IPS-15b (cell line): Measurements from ENCODE around the gene TSPYL1.

Source experiments
- H3K27me3 ChIP-seq: one replicate; pipeline ENCODE4 v1.6.1; 2013; ENCODE audit warnings: low read length; ENCODE audit not compliant: control insufficient read depth, insufficient read depth
- H3K36me3 ChIP-seq: one replicate; pipeline ENCODE4 v1.6.1; 2013; ENCODE audit warnings: low read length; ENCODE audit not compliant: control insufficient read depth, insufficient read depth
- H3K4me1 ChIP-seq: one replicate; pipeline ENCODE4 v1.6.1; 2013; ENCODE audit warnings: mild to moderate bottlenecking, low read length; ENCODE audit not compliant: control insufficient read depth, insufficient read depth
- H3K4me3 ChIP-seq: one replicate; pipeline ENCODE4 v1.5.1; 2013; ENCODE audit warnings: low read depth, low read length
- H3K9ac ChIP-seq: one replicate; pipeline ENCODE4 v1.6.1; 2013; ENCODE audit warnings: low read depth, mild to moderate bottlenecking, low read length
- H3K9me3 ChIP-seq: one replicate; pipeline ENCODE4 v1.6.1; 2013; ENCODE audit warnings: mild to moderate bottlenecking, low read length; ENCODE audit not compliant: control insufficient read depth, insufficient read depth

TSPYL1 gene

DNA sequence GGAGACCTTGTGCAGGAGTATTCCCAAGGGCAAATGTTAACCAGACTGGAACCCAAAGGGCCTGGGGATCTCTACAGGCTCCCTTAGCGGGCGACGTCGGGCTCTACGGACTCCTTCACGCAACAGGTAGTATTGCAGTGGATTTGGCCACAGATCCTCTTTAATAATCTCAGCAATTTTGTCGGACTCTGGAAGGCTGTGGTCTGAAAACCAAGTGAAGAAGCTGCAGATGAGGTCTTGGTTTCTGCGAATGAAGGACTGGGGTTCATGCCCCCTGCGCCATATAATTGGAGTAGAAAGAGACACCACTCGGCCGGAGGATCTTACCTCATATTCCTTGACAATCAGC lies 1.3 kb downstream of the TSPYL1 start:
- Histone ChIP-seq H3K27me3 (no peaks in the 10 kb centered on the region), H3K9me3 (no peaks in the 10 kb centered on the region), H3K4me3 (peak overlapping the region; percentile 95), H3K9ac (no peak overlapping the region), H3K4me1 (peaks cover 16% of the 10 kb centered on the region), H3K36me3 (peaks cover 6% of the 10 kb centered on the region)

DNA sequence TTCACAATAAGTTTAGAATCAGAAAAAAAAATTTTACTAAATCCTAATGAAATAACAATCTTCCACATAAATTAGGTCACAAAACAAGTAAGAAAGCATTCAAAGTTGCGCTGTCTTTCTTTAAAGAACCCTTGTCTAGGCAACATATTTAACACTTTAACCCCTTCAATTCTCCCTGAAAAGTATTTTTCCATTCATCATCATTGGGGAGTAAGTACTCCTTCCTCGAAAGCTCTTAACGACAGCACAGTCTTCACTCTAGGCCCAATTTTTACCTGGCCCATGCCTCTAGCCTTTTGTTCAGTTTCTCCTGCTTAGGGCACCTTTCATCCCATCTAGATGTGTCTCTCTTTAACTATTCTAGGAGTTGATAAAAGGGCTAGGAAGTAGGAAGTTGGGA lies 2.6 kb downstream of the TSPYL1 start:
- Histone ChIP-seq H3K27me3 (no peaks in the 10 kb centered on the region), H3K4me1 (peaks cover 20% of the 10 kb centered on the region), H3K9me3 (no peaks in the 10 kb centered on the region), H3K36me3 (peaks cover 6% of the 10 kb centered on the region), H3K9ac (peak overlapping the region; percentile 1), H3K4me3 (peak overlapping the region; percentile 30)

DNA sequence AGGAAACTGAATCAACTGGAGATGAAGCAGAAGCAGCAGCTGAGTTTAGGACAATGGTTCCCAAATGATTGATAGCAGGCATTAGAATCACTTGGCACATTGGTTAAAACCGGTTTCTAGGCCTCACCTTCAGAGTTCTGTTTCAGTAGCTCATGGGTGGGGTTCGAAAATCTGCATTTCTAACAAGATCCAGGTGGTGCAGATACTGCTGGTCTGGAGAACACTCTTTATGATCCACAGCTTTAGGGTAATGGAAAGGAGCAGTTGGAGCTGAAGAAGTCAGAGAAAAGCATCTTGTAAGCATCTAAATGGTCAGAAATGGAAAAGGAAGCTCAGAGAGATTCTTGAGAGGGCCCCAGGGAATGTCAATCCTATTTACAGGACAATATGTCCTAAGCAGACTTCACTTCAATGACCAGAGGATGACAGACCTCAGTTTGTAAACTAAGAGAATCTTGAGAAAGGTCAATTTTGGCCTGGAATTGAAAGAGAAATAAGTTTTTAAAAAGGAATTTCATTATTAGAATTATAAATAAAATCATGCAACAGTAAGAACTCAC lies 8.5 kb downstream of the TSPYL1 start:
- Histone ChIP-seq H3K9me3 (no peaks in the 10 kb centered on the region), H3K27me3 (no peaks in the 10 kb centered on the region), H3K4me3 (no peak overlapping the region), H3K4me1 (peaks cover 19% of the 10 kb centered on the region), H3K36me3 (no peaks in the 10 kb centered on the region), H3K9ac (no peak overlapping the region)

DNA sequence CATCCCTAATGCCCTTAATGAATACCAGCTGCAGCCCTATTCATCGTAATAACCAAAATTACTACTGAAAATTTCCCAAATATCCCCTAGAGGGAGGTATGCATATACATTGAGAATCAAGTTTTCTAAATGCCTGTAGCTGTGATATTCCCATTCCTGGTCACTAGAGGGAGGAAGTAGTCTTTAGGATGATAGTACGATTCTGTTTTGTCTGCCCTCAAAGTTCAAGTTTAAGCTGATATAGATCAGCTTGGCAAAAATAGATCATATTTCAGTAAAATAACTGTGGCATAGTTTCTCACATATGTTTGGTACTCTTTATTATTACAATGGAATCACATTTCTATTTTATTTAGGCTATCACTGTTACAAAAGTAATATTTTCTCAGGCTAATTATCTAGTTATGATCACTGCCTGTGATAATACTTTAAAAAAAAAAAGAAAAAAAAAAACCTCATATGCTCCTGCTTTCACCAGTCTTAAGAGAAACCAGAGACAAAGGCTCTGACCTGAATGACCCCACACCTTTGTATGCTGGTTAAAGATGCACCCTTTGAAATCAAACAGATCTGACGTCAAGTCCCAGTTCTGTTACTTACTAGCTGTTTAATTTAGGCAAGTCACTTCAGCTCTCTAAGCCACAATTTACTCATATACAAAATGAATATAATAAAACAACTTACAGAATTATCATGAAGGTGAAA lies 11.0 kb downstream of the TSPYL1 start:
- Histone ChIP-seq H3K27me3 (no peaks in the 10 kb centered on the region), H3K36me3 (no peaks in the 10 kb centered on the region), H3K4me1 (peaks cover 16% of the 10 kb centered on the region), H3K9me3 (no peaks in the 10 kb centered on the region), H3K4me3 (no peak overlapping the region), H3K9ac (no peak overlapping the region)

DNA sequence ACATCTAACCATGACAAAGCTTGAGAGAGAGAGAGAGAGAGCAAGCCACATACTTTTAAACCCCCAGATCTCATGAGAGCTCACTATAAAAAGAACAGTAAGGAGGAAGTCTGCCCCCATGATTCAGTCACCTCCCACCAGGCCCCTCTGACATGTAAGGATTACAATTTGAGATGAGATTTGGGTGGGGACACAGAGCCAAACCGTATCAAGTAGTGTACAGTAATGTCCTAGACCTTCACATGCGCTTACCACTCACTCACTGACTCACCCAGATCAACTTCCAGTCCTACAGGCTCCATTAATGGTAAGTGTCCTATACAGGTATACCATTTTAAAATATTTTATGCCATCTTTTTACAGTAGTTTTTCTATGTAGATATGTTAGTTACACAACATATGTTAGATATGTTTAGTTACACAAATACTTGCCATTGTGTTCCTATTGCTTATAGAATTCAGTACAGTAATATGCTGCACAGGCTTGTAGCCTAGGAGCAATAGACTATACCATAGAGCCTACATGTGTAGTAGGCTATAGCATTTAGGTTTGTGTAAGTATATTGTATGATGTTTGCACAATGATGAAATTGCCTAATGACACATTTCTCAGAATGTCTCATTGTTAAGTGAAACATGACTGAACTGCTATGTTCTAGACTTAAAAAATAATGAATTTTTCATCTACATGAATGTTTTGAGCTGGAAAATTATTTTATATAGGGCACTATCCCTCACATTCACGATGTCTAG lies 11.7 kb downstream of the TSPYL1 start:
- Histone ChIP-seq H3K9me3 (no peaks in the 10 kb centered on the region), H3K4me1 (peaks cover 16% of the 10 kb centered on the region), H3K36me3 (no peaks in the 10 kb centered on the region), H3K27me3 (no peaks in the 10 kb centered on the region), H3K4me3 (no peak overlapping the region), H3K9ac (no peak overlapping the region)

DNA sequence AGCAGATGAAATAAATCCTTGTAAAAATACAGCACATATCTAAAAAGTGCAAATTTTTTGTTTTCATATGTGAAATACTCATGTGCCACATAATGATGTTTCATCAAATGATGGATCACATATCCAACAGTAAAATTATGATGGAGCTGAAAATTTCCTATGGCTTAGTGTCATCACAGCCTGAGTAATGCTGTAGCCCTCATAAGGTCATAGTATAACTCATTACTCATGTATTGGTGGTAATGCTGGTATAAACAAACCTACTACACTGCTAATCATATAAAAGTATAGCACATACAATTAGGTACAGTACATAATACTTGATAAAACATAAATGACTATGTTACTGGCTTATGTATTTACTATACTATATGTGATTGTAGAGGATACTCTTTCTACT lies 12.9 kb downstream of the TSPYL1 start:
- H3K27me3 ChIP-seq, result no peaks in the 10 kb centered on the region
- no peak overlapping the region for H3K4me3 ChIP-seq
- H3K4me1 ChIP-seq, result peaks cover 9% of the 10 kb centered on the region
- H3K9me3 ChIP-seq, result no peaks in the 10 kb centered on the region
- H3K36me3 ChIP-seq, result no peaks in the 10 kb centered on the region
- H3K9ac ChIP-seq, result no peak overlapping the region

DNA sequence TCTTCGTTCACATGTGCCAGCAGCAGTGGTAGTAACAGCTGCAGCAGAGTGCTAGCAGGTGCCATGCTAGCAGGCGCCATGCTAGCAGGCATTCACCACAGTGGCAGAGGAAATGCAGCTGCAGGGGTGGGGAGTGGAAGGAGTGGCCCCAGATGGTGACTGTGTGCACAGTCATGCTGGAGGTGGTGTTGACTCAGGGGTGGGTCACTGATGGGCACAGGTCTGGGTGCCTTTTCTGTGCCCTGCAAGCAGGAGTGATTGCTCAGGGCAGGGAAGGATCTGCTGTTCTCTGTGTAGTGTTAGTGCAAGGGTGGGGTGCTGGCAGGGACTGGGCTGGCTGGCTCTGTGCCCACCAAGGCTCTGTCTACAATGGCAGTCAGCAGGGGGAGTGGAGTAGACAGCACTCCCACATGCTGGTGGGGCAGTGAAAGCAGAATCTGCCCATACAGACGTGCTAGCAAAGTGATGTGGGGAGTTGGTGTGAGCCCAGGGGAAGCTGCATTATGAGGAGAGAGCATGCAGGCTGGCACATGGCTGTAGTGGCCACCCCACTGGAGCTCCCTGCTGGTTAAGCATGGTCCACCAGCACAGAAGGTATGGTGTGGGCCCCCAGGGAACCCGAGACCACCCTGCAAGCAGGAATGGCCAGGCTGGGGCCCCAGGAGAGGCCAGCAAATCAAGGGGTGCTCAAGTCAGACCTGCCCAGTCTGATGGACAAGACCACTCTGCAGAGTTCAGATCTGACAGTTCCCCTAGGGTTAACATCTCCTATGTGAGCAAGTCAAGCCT lies 14.5 kb downstream of the TSPYL1 start:
- no peaks in the 10 kb centered on the region for H3K36me3 ChIP-seq
- no peaks in the 10 kb centered on the region for H3K9me3 ChIP-seq

DNA sequence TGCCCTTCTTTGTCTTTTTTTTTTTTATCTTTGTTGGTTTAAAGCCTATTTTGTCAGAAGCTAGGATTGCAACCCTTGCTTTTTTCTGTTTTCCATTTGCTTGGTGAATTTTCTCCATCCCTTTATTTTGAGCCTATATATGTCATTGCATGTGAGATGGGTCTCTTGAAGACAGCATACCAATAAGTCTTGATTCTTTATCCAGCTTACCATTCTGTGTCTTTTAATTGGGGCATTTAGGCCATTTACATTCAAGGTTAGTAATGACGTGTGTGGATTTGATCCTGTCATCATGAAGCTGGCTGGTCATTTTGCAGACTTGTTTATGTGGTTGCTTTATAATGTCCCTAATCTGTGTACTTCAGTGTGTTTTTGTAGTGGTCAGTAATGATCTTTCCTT lies 16.4 kb downstream of the TSPYL1 start:
- H3K9ac ChIP-seq, result no peak overlapping the region
- H3K36me3 ChIP-seq, result no peaks in the 10 kb centered on the region
- no peak overlapping the region for H3K4me3 ChIP-seq
- H3K9me3 ChIP-seq, result no peaks in the 10 kb centered on the region
- no peaks in the 10 kb centered on the region for H3K4me1 ChIP-seq
- H3K27me3 ChIP-seq, result no peaks in the 10 kb centered on the region

More for the DNA sequence above, 14.5 kb downstream of the TSPYL1 start:
- H3K27me3 ChIP-seq, result no peaks in the 10 kb centered on the region
- H3K4me3 ChIP-seq, result no peak overlapping the region
- no peak overlapping the region for H3K9ac ChIP-seq
- H3K4me1 ChIP-seq, result no peaks in the 10 kb centered on the region

DNA sequence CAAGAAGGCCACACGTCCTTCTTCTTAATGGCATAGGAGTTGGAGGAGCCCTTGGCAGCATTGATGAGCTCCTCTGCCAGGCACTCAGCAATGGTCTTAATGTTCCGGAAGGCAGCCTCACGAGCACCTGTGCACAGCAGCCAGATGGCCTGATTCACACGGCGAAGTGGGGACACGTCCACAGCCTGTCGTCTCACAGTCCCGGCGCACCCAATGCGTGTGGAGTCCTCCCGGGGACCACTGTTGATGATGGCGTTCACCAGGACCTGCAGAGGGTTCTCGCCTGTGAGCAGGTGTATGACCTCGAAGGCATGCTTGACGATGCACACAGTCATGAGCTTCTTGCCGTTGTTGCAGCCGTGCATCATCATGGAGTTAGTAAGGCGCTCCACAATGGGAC lies 21.2 kb downstream of the TSPYL1 start:
- H3K9me3 ChIP-seq, result no peaks in the 10 kb centered on the region
- no peak overlapping the region for H3K9ac ChIP-seq
- H3K36me3 ChIP-seq, result no peaks in the 10 kb centered on the region
- no peaks in the 10 kb centered on the region for H3K4me1 ChIP-seq
- no peak overlapping the region for H3K4me3 ChIP-seq
- H3K27me3 ChIP-seq, result no peaks in the 10 kb centered on the region

DNA sequence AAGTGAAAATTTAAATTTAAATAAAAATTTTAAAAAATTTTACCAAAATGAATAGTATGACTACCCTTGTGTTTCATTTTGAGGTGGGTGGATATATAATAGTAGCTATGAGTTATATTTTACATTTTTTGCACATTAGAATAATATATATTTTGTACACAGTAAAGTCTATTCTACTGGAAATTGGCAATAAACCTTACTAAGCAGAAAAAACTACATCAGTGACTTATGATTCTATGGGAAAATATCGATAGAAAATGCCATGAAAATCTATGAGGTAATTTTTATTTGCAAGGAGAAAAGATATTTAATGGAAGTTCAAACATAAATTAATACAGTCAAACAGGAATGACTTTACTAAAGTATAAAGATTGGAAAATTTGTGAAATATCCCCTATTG lies 23.0 kb downstream of the TSPYL1 start:
- Histone ChIP-seq H3K9me3 (no peaks in the 10 kb centered on the region), H3K4me1 (peaks cover 7% of the 10 kb centered on the region), H3K4me3 (no peak overlapping the region), H3K27me3 (no peaks in the 10 kb centered on the region), H3K9ac (no peak overlapping the region), H3K36me3 (no peaks in the 10 kb centered on the region)

DNA sequence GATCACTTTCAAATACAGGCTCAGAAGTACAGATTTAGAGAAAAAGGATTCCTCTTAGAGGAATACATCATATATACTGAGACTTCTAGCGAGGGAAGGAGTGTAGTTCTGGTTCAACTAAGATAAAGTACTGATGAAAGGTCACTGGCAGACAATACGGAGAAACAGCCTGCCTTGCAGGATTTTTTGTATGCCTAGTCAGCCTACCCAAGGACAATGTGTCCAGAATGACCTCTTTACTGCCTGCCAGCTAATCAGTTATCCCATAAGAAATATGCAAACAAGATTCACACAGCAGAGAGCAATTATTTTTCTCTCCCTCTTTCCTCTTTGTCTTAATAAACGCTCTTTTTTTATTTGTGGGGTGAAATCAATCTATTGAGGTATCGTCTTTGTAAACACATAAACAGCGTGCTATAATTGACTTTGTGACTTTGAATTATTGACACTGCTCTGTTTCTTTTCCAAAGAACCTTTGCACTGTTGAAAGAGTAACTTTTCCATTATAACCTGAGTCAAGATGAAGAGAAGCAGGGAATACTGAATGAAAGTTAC lies 24.4 kb downstream of the TSPYL1 start:
- no peaks in the 10 kb centered on the region for H3K9me3 ChIP-seq
- H3K4me3 ChIP-seq, result no peak overlapping the region
- H3K4me1 ChIP-seq, result peaks cover 10% of the 10 kb centered on the region
- H3K9ac ChIP-seq, result no peak overlapping the region
- H3K36me3 ChIP-seq, result no peaks in the 10 kb centered on the region
- H3K27me3 ChIP-seq, result no peaks in the 10 kb centered on the region
